Stimulated activated CD4-positive, alpha-beta T cell treated with anti-CD3 and anti-CD28 coated beads, Interleukin-2, amount 100 ng/mL, for 4 hours (primary cell): Measurements from ENCODE around the gene CALY.

Experiments used
- DNase-seq: peaks from one replicate; pipeline ENCODE4 v3.0.0-alpha.2; 2020; ENCODE audit warnings: low read depth

CALY gene

GRCh38 chr10:133350950-133351329 is 14.2 kb upstream of the CALY start:
- DNase-seq: no peak

- no peak for DNase-seq
Measured at GRCh38 chr10:133350283-133350949, 13.7 kb upstream of the CALY start.

GRCh38 chr10:133349577-133350011 is 12.9 kb upstream of the CALY start:
- no peak for DNase-seq

- DNase-seq: no peak
Measured at GRCh38 chr10:133349160-133349568, 12.5 kb upstream of the CALY start.

GRCh38 chr10:133347710-133348517 is 11.2 kb upstream of the CALY start:
- no peak for DNase-seq

- no peak for DNase-seq
Measured at GRCh38 chr10:133346413-133346812, 9.7 kb upstream of the CALY start.

GRCh38 chr10:133344236-133344635 is 7.5 kb upstream of the CALY start:
- no peak for DNase-seq

- DNase-seq: no peak
Measured at GRCh38 chr10:133343558-133343957, 6.9 kb upstream of the CALY start.

GRCh38 chr10:133342942-133343341 is 6.2 kb upstream of the CALY start:
- no peak for DNase-seq

GRCh38 chr10:133341983-133342382 is 5.3 kb upstream of the CALY start:
- DNase-seq: no peak

- no peak for DNase-seq
Measured at GRCh38 chr10:133339708-133340380, 3.1 kb upstream of the CALY start.

GRCh38 chr10:133338080-133339071 is 1.7 kb upstream of the CALY start:
- DNase-seq: no peak

- no peak for DNase-seq
Measured at GRCh38 chr10:133337370-133337725, 652 bp upstream of the CALY start.

GRCh38 chr10:133336118-133336576 is 549 bp downstream of the CALY start:
- DNase-seq: no peak

- peak; percentile 78 for DNase-seq
Measured at GRCh38 chr10:133335246-133336117, 1.2 kb downstream of the CALY start.

GRCh38 chr10:133334503-133335245 is 2.0 kb downstream of the CALY start:
- peak; percentile 38 for DNase-seq

- DNase-seq: no peak
Measured at GRCh38 chr10:133332936-133333699, 3.6 kb downstream of the CALY start.

- peak; percentile 82 for DNase-seq
Measured at GRCh38 chr10:133329491-133330202, 7.0 kb downstream of the CALY start.
